Measurements from ENCODE around the gene KIF11. TPM values are rescaled to one million over a fixed set of nuclear protein-coding genes. Genes with fewer than 3 reads are reported as not detected.

KIF11 gene
- total and polyA plus RNA-seq, 9 of the 15 experiments (the other 6 are each of a cell fraction or from before 2014, with no cell fraction given), result 11.3 to 54.4 (median 29.2) TPM

- TF ChIP-seq ARID3A (IDR thresholded peaks at IDR 0.05; ENCODE audit: borderline replicate concordance, low read depth, low read length) (no peak), FUS (optimal IDR thresholded peaks at IDR 0.05; ENCODE audit: low read depth, low read length) (no peak), EWSR1 (IDR thresholded peaks at IDR 0.05; ENCODE audit: borderline replicate concordance, low read depth, partially characterized antibody) (no peak), ZNF384 (IDR thresholded peaks at IDR 0.05; ENCODE audit: low read depth, low read length) (peak; percentile 96), BACH1 (tag; IDR thresholded peaks at IDR 0.05) (no peak), MNT (conservative IDR thresholded peaks at IDR 0.05) (peak; percentile 5 to 15; a peak in 2 of 4 replicates), POLR2AphosphoS5 (IDR thresholded peaks at IDR 0.05; ENCODE audit: control insufficient read depth, insufficient read depth, low read depth, low read length) (0 out of 2 replicates have a peak, but pooled peaks have one; percentile 18), SNIP1 (IDR thresholded peaks at IDR 0.05; ENCODE audit: low read depth) (peak; percentile 55; the same call in 1 of the 2 replicates), MTA1 (IDR thresholded peaks at IDR 0.05; ENCODE audit: borderline replicate concordance) (no peak), ZBTB12 (CRISPR knock-in tag; IDR thresholded peaks at IDR 0.05) (no peak), VEZF1 (CRISPR knock-in tag; IDR thresholded peaks at IDR 0.05) (peak; percentile 24; the same call in 1 of the 2 replicates), SMARCC2 (IDR thresholded peaks at IDR 0.05; ENCODE audit: low read depth) (no peak), KAT2B (IDR thresholded peaks at IDR 0.05; ENCODE audit: low read depth, low read length) (no peak), CBX2 (IDR thresholded peaks at IDR 0.05; ENCODE audit: insufficient read depth, low read length, poor library complexity, severe bottlenecking) (no peak), ZNF324 (CRISPR knock-in tag; IDR thresholded peaks at IDR 0.05) (no peak), SMARCE1 (IDR thresholded peaks at IDR 0.05) (0 out of 2 replicates have a peak, but pooled peaks have one; percentile 32), ELF2 (CRISPR knock-in tag; IDR thresholded peaks at IDR 0.05) (no peak), ZNF436 (CRISPR knock-in tag; IDR thresholded peaks at IDR 0.05) (no peak), KDM5B (IDR thresholded peaks at IDR 0.05; ENCODE audit: insufficient replicate concordance, low read depth, low read length) (peak; percentile 56), PKNOX1 (IDR thresholded peaks at IDR 0.05) (peak; percentile 58)
These were observed 106.8 kb downstream of the KIF11 start (continued) for GRCh38 chr10:92699518-92700381.

All from K562 (cell line).